Mucosa of gallbladder (tissue), 1 donor: ENCODE data around the gene COG5. TPM values are rescaled to one million over a fixed set of nuclear protein-coding genes. Genes with fewer than 3 reads are reported as not detected.
"Not testable (repeated sequence)": the region's sequence is repeated elsewhere in the genome, so short reads cannot be mapped to it uniquely, and the experiment has no call there.

Experiments
- DNase-seq: peaks from one replicate; pipeline ENCODE4 v3.0.0-alpha.2; 2020; ENCODE audit warnings: low spot score
- total RNA-seq: library from RNA; stranded (reverse); gene quantifications from one replicate; pipeline ENCODE4 v1.2.1, GENCODE V29; 2021
- donor health status: DM: no; HTN: no; CAD: no.

The COG5 gene
- total RNA-seq, 1 donor from 2014 or later = 34.6 TPM

DNA sequence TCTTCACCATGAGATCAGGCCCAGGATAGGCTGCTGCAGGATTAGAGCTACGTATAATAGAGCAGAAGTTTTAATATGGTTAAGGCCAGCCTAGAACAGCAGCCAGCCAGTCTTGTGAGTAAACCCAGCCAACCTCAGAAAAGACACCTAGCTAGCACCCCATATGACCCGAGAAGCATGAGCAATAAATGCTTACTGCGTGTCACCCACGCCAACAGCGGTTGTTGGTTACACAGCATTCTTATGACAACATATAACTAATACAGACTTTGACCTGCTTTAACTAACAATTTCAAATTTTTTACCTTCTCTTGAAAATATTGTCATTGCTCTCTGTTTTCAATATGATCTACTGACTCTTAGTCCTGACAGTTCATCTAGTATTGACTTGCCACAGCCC lies 289.2 kb downstream of the COG5 start:
- DNase-seq = no peak

DNA sequence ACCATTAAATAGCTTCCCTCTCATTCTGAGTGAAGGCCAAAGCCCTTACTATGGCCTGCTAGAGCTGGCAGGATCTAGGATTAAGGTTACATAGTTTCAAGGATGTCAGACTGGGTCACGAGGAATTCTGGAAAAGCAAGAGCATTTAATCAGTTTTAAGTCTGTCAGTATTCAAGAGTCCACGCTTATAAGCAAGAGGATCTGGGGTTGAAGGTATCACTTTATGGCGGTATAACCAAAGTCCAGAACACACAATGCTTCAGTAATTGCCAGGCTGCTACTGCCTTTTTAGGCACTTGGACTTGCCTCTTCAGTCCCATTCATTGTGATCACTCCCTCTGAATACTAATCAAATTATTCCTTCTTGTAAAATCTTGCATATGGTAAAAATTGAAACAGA lies 293.9 kb downstream of the COG5 start:
- no peak for DNase-seq

DNA sequence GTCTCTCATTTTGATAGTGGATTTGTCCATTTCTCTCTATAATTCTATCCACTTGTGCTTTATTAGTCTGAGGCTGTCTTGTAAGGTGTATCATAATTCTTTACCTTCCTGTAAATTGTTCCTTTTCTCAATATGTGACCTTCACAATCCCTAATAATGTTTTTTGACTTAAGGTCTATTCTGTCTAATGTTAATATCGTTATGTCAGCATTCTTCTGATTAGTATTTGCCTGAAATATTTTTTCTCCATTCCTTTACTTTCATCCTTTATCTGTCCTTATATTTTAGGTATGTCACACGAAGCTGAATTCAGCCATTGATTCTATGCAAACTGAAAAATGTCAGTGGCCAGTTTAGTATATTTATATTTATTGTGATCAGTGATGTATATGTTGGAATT lies 295.1 kb downstream of the COG5 start:
- DNase-seq = no peak

DNA sequence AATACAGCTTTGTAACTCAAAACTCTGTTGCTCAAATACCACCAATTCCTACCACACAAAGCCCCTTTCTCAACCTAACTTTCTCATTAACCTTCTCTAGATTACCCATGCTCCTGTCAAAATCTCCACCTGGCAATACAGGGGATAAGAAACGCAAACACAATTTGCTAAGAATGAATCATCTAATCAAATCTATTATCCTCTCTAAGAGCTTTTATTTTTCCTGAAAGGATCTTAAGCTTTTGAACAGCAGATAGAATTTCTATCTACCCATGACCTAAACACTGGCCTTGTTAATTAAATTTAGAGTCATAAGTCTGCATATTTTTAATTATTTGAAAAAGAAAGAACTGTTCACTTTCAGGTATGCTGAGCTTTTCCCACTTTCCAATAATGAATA lies 296.6 kb downstream of the COG5 start:
- DNase-seq = no peak

DNA sequence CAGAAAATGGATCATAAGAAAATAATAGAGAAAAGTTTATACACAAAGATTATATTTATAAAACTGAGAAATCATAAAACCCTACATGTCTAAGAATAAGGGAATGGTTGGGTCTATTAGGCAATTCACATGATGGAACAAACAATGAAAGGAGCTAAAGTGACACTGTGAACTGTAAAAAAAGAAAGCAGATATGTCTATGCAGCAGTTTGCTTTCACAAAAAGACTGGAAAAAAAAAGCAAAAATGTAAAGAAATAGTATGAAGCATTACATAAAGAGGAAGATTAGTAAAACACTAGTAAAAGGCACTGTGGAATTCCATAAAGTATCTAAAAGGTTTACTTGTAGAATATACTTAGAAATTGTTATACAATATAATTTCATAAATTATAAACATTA lies 299.0 kb downstream of the COG5 start:
- DNase-seq = no peak

DNA sequence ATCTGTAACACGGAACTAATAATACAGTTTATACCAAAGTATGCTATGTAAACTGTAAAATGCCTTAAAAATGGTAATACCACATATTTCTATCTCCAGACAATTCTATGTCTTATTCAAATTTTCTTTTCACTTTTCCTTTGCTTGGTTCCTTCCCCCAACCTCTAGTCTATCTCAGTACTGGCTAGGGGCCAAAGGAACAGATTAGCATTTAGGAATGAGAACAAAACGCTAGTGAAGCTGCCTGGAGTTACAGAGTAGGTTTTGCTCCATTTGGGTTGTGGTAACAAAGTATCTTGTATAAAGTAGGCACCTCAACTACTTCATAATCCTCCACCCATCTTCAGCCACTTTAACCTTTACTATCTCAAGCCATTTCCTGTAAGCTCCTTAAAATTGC lies 300.9 kb downstream of the COG5 start:
- no peak for DNase-seq

DNA sequence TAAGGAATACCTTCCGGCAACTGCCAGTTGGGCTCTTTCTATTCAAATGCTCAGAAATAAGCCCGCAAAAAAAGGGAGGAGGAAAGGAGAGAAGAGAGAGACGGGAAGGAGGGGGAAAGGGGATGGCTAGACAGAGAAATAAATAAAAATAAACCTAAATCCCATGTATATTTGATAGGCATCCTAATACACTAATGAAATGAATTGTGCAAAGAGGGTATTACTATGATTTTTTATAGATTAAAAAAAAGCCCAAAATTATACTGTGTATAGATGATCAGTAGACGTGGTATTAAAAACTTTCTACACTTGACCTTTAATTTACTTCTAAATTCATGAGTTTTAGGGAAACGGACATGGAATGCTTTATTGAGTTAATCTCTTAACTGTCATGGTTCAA lies 305.0 kb downstream of the COG5 start:
- DNase-seq = no peak

DNA sequence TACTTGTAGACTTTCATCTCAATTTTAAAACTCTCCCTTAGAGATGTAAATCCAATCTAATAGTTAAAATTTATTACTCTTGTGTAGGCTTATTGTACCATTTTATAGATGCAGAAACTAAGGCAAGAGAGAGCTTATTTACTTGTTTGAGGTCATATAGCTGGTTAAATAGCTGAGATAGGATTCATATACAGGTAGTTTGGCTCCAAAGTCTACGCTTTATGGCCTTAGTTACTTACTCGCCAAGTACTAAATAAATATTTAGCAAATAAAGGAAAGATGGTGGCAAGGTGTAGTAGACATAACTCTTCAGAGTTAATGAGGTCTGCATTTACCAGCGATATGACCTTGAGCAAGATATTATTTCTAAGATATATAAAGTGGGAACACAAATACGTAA lies 308.1 kb downstream of the COG5 start:
- DNase-seq = no peak

DNA sequence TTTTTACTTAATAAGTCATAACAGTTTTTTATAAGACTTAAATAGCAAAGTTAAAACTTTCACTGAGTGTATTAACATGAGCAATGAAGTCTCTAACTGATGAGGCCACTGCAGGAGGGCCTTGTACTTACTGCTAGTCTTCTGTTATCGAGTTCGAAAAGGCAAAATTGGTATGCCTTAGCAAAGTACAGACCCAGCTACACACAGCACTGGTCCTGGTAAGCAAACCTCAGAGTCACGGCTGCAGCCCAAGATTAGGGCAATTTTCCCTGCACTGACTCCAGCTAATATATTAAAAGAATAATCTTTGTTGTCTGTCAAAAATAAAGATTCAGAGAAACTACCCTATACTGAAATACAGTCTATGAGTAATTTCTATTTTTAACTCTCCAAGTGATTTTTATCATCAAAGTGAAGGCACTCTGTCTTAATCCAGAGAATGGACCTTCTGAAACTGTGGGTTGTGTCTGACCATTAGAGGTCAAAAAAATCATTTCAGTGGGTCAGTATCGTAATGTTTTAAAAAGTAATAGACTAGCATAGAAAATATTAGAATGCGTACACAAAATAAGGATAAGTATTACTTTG lies 309.2 kb downstream of the COG5 start:
- no peak for DNase-seq

DNA sequence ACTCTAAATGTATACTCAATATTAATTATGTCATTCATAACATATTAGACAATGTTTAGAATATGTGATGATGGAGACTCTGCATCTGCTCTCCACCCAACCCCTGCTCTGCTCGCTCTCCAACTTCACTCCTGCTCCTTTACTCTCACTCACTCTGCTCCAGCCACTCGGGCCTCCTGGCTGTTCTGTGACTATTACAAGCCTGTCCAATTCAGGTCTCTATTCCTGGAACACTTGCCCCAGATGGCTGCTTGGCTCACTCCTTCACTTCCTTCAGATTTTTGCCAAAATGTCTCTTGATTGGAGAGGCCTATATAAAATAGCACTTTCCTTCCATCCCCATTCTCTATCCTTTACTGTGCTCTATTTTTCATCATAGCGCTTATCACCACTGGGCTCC lies 310.1 kb downstream of the COG5 start:
- DNase-seq = no peak

DNA sequence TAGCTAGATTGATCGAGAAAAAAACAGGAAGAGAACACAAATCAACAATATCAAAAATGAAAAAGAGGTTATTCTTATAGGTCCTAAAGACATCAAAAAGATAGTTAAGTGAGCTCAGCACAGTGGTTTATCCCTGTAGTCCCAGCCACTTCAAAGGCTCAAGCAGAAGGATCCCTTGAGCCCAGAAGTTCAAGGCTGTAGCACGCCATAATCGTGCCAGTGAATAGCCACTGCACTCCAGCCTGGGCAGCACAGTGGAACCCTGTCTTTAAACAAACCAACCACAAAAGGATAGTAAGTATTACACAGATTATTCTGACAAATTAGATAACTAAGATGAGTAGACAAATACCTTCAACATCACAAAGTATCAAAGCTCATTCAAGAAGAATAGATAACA lies 311.8 kb downstream of the COG5 start:
- DNase-seq = no peak

DNA sequence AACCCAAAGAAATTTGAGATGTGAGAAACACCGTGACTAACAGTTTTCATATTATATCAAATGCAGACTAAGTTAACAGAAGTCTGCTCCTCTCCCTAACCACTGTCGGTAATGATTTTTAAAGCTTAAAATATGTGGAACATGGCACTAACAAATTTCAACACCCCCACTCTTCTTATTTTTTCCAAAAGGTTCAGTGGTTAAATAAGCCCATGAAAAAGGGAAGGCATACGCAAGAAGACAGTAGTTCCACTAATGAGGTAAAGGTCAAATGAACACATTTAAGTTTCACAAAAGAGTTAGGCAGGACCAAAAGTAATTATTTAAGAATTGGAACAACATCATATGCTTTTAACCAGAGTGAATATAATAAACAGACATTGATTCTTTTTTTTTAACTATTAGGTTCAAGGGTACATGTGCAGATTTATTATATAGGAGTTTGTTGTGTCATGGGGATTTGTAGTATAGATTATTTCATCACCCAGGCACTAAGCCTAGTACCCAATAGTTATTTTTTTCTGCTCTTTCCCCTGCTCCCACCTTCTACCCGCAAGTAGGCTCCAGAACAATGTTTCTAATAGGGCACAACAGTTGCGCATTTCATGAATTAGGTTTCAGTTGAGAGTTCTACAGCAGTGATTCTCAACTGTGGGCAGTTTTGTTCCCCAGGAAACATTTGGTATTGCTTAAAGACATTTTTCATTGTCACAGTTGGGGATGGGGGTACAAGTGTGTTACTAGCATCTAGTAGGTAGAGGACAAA lies 315.0 kb downstream of the COG5 start:
- DNase-seq = no peak

DNA sequence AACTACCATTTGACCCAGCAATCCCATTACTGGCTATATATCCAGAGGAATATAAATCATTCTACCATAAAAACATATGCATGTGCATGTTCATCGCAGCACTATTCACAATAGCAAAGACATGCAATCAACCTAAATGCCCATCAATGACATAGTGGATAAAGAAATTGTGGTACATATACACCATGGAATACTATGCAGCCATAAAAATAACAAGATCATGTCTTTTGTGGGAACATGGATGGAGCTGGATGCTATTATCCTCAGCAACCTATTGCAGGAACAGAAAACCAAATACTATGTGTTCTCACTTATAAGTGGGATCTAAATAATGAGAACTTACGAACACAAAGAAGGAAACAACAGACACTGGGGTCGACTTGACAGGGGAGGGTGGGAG lies 316.9 kb downstream of the COG5 start:
- DNase-seq = not testable (repeated sequence)

DNA sequence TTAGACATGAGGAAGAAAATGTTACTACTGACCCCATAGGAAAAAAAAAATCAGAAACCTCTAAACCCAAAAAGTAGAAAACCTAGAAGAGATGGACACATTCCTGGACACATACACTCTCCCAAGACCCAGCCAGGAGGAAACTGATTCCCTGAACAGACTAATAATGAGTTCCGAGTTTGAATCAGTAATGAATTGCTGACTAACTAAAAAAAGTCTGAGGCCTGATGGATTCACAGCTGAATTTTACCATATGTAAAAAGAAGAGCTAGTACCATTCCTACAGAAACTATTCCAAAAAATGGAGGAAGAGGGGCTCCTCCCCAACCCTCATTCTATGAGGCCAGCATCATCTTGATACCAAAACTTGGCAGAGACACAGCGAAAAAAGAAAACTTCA lies 319.1 kb downstream of the COG5 start:
- DNase-seq = no peak

DNA sequence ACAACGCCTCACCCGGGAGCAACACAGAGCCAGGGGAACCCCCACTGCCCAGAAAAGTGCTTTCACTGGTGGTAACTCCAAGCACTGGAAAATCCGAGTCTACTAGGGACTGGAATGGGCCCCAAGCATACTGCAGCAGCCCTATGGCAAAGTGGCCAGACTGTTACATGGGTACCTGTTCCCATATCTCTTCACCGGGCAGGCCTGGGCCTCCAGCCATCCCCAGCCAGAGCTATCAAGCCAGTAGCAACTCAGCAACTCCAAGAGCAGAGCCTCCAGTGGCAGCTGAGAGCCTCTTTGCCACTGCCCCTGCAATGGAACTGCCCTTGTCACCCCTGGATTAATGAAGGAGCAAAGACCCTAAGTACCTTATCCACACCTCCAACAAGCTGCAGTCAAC lies 321.5 kb downstream of the COG5 start:
- no peak for DNase-seq

DNA sequence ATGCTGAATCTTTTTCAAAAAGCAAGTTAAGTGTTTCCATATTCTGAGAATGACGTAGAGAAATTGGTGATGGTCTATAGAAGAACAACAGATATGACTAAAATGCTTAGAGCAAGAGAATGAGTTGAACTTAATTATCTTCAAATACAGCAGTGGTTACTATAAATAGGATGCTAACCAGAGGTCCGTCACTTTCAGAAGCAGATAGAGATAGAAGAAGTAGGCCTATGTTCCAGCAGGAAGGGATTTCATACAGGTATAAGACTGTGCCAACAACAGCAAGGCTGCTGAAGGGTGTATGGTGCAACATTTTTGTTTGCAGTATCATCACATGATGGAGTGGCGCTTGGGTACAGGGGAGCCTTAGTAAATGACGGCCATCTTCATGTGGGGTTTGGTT lies 326.3 kb downstream of the COG5 start:
- no peak for DNase-seq

DNA sequence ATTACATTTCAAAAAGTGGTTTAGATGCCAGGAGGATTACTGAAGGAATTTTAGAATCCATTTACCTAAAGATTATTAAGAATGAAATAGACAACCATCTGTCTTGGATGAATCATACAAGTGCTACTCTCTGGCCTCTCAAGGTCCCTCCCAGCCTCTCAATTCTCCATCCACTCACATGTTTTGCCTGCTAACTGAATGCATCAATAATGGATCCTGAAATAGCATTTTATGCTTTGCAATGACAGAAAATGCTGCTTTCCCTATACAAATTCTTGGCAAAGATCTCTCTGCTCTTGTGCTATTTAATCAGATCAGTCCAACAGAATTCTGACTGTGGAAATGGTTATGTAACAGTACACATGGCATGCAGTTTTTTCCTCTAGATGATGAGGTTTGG lies 326.9 kb downstream of the COG5 start:
- no peak for DNase-seq

DNA sequence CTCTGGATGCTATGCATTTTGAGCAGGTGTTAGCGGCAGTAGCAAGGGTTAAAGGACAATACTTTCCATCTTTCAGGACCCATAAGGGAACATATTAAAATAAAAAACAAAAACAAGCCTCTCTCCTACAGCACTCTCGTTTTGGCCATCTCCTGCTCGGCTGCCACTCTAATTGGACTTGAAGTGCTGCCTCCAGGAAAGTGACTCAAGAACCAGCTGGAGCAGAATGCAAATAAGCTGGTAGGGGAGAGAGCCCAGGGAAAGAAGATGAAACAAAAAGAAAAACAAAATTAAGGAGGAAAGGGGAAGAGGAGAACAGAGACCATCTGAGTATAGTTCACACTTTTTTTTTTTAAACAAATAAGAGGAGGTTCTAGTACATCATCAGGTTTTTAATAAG lies 329.3 kb downstream of the COG5 start:
- DNase-seq = no peak

DNA sequence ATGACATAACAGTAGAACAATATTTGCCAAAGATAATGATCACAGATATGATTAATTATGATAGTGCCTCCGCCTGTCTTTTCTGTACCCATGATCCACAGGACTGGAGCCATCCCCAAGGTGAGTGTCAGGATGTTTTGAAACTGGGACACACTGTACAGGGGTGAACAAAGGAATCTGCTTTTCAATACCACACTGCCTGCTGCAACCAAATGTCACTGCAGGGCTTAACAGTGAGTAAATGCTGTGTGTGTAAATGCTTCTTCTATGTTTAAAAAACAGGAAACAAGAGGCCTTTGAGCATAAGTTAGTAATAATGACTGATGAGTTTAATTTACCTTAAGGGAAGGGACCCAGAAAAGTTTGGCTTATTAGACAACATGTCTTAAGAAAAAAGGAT lies 329.7 kb downstream of the COG5 start:
- DNase-seq = no peak

DNA sequence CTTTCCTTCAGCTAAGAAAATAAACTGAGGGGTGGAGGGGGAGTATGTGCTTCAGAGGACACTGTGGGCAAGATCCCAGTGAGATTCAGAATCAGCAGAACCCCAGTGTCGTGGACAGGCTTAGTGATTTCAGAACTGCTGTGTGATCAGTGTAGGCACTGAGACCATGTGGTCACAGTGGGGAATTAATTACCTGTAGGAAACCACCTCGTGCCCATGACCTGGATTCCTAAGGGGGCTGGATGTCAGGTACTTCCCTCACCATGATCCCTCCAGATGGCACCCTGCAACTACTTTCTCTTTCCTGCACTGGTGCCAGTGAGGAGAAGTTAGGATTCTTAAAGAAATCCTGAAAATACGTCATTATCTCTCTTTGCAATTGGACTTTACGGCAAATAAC lies 330.5 kb downstream of the COG5 start:
- no peak for DNase-seq

DNA sequence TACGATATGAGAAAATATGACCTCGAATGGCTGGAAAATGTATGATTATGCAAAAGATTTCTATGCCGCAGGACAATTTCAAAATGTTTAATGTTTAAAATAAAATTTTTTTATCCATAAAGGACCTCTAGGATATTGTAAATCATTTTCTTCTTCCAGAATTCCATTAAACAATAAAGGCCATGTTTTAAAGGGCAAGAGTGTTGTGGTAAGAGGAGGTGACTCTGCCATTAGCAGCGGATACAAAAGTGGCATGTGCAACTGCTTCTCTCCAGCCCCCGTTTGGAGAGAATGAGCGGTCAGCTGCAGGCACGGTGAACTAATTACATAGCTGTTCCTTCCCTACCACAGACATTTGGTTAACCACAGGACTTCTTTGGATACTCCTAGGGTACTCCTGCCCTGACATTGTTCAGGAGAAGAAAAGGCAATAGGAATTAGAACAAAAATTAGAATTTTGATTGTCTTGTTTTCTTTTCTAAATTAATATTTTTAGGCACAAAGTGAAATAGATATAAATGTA lies 331.1 kb downstream of the COG5 start:
- DNase-seq = no peak

DNA sequence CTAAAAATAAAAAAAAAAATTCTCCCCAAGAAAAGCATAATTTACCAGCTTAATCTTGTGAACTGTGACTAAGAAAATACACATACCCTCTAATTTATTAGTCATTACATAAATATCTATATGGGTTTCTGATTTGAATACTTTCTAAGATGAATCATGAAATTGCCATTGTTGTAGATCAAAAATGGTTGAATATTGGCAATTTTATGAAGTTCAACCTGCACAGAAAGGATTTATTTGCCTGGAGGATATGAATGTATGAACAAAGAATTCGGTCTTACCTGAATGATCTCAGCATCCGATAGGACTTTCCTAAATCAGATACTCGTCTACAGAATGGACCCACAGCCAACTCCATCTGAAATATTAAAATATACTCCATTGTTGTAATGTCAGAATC lies 333.4 kb downstream of the COG5 start:
- no peak for DNase-seq

DNA sequence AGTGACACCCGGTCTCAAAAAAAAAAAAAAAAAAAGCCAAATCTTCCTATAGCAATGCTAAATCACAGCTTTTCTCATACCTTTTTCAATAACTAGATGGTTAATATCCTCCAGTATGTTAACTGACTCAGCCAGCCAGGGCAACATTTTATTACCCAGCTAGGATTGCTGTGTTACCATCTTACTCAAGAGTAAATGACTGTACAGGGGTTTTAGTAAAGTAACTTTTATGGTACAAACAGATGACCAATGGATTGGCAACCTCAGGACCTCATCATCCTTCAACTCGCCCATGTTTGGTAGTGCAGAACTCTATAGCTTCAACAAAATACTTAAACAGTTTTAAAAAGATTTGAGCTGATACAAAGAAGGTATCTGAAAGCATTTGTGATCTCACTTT lies 335.4 kb downstream of the COG5 start:
- no peak for DNase-seq
